OCI-LY3 (cell line): ENCODE data around the gene RPRD1A.

Source experiments
- H2AFZ ChIP-seq: fragments of 200-600, 300-600 bp; shearing (Covaris generic); 2 replicates; pipeline ENCODE4 v1.6.0; 2014; ENCODE audit warnings: antibody characterized with exemption, low read depth, low read length
- H3K27ac ChIP-seq: fragments of 200-600, 300-600 bp; sonication (generic); 2 replicates; pipeline ENCODE4 v1.5.1; 2014; ENCODE audit warnings: mild to moderate bottlenecking, low read length, moderate library complexity, mixed read lengths
- H3K27me3 ChIP-seq: fragments of 200-600, 300-600 bp; sonication (generic); 2 replicates; pipeline ENCODE4 v1.6.1; 2014; ENCODE audit warnings: low read depth, low read length, mixed read lengths
- H3K36me3 ChIP-seq: fragments of 200-600, 300-600 bp; sonication (generic); replicated peaks from 2 replicates; pipeline ENCODE3; 2014; ENCODE audit warnings: low read depth, low read length, mixed read lengths
- H3K4me1 ChIP-seq: fragments of 300-600, 200-600 bp; sonication (generic); 2 replicates; pipeline ENCODE4 v1.6.1; 2014; ENCODE audit warnings: low read length, mixed read lengths
- H3K4me2 ChIP-seq: fragments of 200-600, 300-600 bp; sonication (generic); 2 replicates; pipeline ENCODE4 v1.6.1; 2014; ENCODE audit warnings: low read length, mixed read lengths
- H3K4me3 ChIP-seq: fragments of 300-600, 200-600 bp; sonication (generic); 2 replicates; pipeline ENCODE4 v1.5.1; 2014; ENCODE audit warnings: antibody characterized with exemption, mild to moderate bottlenecking, low read length, moderate library complexity
- H3K79me2 ChIP-seq: fragments of 300-600, 200-600 bp; shearing (Covaris generic); 2 replicates; pipeline ENCODE4 v1.6.1; 2014; ENCODE audit warnings: mild to moderate bottlenecking, low read length, mixed read lengths
- H3K9ac ChIP-seq: fragments of 300-600, 200-600 bp; shearing (Covaris generic); 2 replicates; pipeline ENCODE4 v1.6.0; 2014; ENCODE audit warnings: mild to moderate bottlenecking, low read length, moderate library complexity
- H3K9me3 ChIP-seq: fragments of 200-600, 300-600 bp; shearing (Covaris generic); 2 replicates; pipeline ENCODE4 v1.6.1; 2014; ENCODE audit warnings: low read length, mixed read lengths; ENCODE audit not compliant: insufficient read depth
- H4K20me1 ChIP-seq: fragments of 200-600, 300-600 bp; sonication (generic); 2 replicates; pipeline ENCODE4 v1.6.1; 2016; ENCODE audit warnings: low read length, mixed read lengths; ENCODE audit not compliant: insufficient read depth
- EZH2phosphoT487 ChIP-seq: fragments of 200-600 bp; shearing (Covaris generic); IDR thresholded peaks from 2 replicates; pipeline ENCODE4 v1.6.1; 2018; ENCODE audit warnings: antibody characterized with exemption, mixed run types, low read depth
- TF ChIP-seq, protein P1 (sequence below): fragments of 200-600, 300-600 bp; sonication (generic); IDR thresholded peaks from 2 replicates; pipeline ENCODE4 v1.5.1; 2014; ENCODE audit warnings: antibody characterized with exemption, low read length, low read depth

RPRD1A gene

DNA sequence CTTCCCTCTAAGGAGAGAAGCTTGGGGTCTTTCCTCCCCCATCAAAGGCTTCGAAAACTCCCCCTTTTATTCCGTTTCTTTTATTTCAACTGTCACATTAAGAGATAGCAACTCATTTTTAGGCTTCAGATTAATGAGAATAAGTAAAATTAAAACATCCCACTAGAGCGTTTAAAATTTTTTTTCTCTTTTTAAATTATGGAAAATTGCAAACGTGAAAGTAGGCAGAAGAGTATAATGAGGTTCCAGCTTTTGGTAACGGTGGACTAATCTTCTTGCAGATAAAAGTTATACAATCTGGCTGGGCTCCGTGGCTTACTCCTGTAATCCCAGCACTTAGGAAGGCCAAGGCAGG, 116.8 kb downstream of the RPRD1A start:
- Histone ChIP-seq H3K4me3 (no peak overlapping the region), H3K27me3 (no peaks in the 10 kb centered on the region), H3K9ac (no peak overlapping the region), H2AFZ (peak overlapping the region; percentile 49; the same call in 1 of the 2 replicates), H4K20me1 (no peaks in the 10 kb centered on the region), H3K4me2 (peak overlapping the region; percentile 48; the same call in 1 of the 2 replicates), H3K27ac (no peak overlapping the region), H3K79me2 (no peaks in the 10 kb centered on the region), H3K4me1 (no peaks in the 10 kb centered on the region), H3K9me3 (no peaks in the 10 kb centered on the region), H3K36me3 (no peaks in the 10 kb centered on the region)
- TF ChIP-seq, protein P1, sequence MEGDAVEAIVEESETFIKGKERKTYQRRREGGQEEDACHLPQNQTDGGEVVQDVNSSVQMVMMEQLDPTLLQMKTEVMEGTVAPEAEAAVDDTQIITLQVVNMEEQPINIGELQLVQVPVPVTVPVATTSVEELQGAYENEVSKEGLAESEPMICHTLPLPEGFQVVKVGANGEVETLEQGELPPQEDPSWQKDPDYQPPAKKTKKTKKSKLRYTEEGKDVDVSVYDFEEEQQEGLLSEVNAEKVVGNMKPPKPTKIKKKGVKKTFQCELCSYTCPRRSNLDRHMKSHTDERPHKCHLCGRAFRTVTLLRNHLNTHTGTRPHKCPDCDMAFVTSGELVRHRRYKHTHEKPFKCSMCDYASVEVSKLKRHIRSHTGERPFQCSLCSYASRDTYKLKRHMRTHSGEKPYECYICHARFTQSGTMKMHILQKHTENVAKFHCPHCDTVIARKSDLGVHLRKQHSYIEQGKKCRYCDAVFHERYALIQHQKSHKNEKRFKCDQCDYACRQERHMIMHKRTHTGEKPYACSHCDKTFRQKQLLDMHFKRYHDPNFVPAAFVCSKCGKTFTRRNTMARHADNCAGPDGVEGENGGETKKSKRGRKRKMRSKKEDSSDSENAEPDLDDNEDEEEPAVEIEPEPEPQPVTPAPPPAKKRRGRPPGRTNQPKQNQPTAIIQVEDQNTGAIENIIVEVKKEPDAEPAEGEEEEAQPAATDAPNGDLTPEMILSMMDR, result no peak
- TF ChIP-seq EZH2phosphoT487, result no peak

DNA sequence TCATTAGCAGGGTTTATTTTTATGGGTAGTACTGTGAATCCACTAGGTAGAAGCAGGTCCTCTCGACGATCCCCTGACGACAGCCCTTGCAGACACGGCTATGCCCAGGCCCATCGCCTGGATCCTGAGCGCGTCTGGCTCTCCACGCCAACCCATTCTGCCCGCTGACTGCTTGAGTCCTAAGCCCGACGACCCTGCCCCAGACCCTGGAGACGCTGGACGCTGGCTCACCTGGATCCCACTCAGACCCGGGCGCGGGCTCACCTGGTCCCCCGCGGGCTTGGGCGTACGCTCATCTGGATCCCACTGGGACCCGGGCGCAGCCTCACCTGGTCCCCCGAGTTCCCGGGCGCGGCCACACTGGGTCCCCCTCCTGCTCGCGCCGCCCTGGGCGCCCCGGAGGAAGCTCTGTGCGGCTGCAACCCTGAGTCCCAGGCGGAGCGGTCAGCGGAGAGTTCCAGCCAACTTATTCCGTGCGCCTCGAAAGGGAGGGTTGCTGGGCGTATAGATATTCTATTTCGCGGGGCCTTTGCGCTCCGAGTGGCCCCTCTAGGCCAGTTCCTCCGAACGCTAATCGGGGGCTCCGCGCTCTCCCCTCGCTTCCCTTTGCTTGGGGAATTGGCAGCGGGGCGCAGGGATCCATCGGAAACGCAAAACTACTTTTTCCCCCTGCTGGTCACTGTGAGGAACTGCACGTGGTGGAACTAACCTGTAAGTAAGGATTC, 117.3 kb downstream of the RPRD1A start:
- Histone ChIP-seq H3K27ac (no peak overlapping the region), H3K27me3 (no peaks in the 10 kb centered on the region), H3K9ac (no peak overlapping the region), H2AFZ (peak overlapping the region; percentile 49; the same call in 1 of the 2 replicates), H3K9me3 (no peaks in the 10 kb centered on the region), H3K4me2 (peak overlapping the region; percentile 48), H3K4me3 (no peak overlapping the region), H3K36me3 (no peaks in the 10 kb centered on the region), H4K20me1 (no peaks in the 10 kb centered on the region), H3K79me2 (no peaks in the 10 kb centered on the region), H3K4me1 (no peaks in the 10 kb centered on the region)
- TF ChIP-seq EZH2phosphoT487, result no peak
- TF ChIP-seq, protein P1, result peak; percentile 84

DNA sequence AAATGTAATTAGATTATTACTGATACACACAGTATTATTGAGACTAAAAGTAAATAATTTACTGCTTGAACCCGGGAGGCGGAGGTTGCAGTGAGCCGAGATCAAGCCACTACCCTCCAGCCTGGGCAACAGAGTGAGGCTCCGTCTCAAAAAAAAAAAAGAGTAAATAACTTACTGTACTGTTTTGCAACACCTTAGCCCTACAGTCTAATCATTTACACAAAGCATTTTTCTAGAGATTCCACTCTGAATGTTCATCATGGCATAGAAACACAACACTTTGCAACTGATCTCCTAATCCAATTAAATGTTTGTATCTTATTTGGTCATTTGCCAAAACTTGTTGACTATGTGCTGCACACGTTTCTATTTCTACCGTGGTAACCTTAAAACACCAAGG, 118.3 kb downstream of the RPRD1A start:
- H3K79me2 ChIP-seq, result no peaks in the 10 kb centered on the region
- no peaks in the 10 kb centered on the region for H3K27me3 ChIP-seq
- no peak overlapping the region for H3K27ac ChIP-seq
- no peak for TF ChIP-seq EZH2phosphoT487
- TF ChIP-seq, protein P1, result no peak
- H3K36me3 ChIP-seq, result no peaks in the 10 kb centered on the region
- no peaks in the 10 kb centered on the region for H3K4me1 ChIP-seq
- H3K4me3 ChIP-seq, result no peak overlapping the region
- H3K9me3 ChIP-seq, result no peaks in the 10 kb centered on the region
- no peak overlapping the region for H3K4me2 ChIP-seq
- no peaks in the 10 kb centered on the region for H4K20me1 ChIP-seq
- H3K9ac ChIP-seq, result no peak overlapping the region
- no peak overlapping the region for H2AFZ ChIP-seq

DNA sequence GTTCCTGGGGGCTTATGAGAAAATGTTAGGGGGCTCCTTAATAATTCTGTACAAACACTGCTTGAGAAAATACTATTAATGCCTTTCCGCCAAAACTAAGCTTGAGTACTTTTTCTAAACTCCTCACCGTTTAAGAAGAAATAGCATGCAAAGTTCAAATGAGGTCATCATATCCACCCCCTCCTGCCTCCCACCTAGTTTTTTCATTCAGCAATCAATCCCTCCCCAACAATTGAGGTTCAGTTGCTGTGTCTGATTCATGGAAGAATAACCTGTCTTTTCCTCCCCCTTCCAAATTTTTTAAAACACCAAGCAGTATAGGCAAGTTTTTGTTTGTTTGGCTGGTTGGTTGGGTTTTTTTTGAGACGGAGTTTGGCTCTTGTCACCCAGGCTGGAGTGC, 119.3 kb downstream of the RPRD1A start:
- Histone ChIP-seq H2AFZ (no peak overlapping the region), H3K4me2 (no peak overlapping the region)
- TF ChIP-seq, protein P1, result no peak
- TF ChIP-seq EZH2phosphoT487, result no peak

More for the DNA sequence above, 119.3 kb downstream of the RPRD1A start:
- Histone ChIP-seq H3K36me3 (no peaks in the 10 kb centered on the region), H3K4me3 (no peak overlapping the region), H3K79me2 (no peaks in the 10 kb centered on the region), H3K27me3 (no peaks in the 10 kb centered on the region), H3K9me3 (no peaks in the 10 kb centered on the region), H3K4me1 (no peaks in the 10 kb centered on the region), H4K20me1 (no peaks in the 10 kb centered on the region), H3K27ac (no peak overlapping the region), H3K9ac (no peak overlapping the region)
